Measurements from ENCODE around the gene PYY. TPM values are rescaled to one million over a fixed set of nuclear protein-coding genes. Genes with fewer than 3 reads are reported as not detected.

PYY gene
- not detected in 3 replicates for total RNA-seq

DNA sequence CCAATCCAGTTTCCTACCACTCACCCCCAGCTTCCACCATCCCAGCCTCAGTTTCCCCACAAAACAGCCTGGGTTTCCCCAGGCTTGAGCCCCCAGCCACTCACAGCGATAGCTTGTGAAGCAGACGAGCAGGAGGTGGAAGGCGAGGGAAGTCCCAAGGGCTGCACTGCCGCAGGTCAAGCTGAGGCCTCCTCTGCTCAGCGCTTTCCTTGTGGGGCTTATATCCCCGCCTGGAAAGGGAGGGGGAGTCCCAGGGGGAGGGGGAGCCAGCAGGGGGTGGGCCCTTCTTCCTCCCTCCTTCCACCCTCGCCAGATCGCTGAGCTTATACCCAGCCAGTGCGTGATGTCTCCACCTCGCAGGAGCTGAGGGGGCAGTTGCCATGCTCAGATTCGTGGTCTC lies at the start of gene PYY:
Gene PYY (minus strand): TSS at position 195 of the 400 bp plus-strand sequence. CDS start 457 bp downstream, outside the sequence.
- Mint-ChIP-seq H3K27me3 (ENCODE audit: low read depth) (peaks cover 81% of the 10 kb centered on the region), H3K4me3 (peak within 1 kb of the TSS; percentile 53), H3K9me3 (no peaks in the 10 kb centered on the region), H3K36me3 (no peaks in the 10 kb centered on the region), H3K27ac (no peak within 1 kb of the TSS), H3K4me1 (peaks cover 7% of the 10 kb centered on the region)
- no peak for DNase-seq (ENCODE audit: low spot score in 2 of 2, unreplicated experiment in 2 of 2)
- TF ChIP-seq CTCF (IDR thresholded peaks at IDR 0.05; ENCODE audit: unreplicated experiment): no peak

DNA sequence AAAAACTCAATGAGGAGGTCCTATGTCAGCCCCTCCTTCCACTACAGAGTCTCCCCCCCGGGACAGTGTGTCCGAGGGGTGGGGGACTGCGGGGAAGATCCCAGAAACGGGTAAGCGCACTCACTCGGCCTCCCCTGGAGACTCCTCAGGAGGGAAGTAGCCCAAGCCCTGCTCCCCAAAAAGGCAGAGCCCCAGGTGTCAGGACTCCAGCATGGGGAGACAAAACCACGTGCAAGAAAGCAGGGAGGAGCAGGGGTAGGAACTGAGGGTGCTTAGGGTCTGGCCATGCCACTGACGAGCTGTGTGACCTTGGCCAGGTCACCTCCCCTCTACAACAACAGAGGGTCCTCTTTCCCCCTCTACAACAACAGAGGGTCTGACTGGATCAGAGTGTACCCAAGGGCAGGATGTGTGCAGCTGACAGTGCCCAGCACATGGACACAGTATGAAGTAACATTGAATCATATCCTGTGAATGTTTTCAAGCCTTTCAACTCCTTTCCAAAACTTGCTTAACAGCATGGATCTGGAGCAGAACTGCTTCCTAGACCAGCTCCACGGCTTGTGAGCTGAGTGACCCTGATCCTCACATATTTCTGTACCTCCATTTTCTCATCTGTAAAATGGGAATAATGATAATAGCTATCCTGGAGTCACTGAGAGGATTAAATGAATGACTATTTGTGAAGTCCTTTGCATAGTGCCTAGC lies 48.6 kb upstream of the PYY start:
- Mint-ChIP-seq H3K4me1 (peaks cover 11% of the 10 kb centered on the region), H3K36me3 (no peaks in the 10 kb centered on the region), H3K27ac (no peak overlapping the region), H3K9me3 (no peaks in the 10 kb centered on the region), H3K27me3 (ENCODE audit: low read depth) (peaks cover 78% of the 10 kb centered on the region), H3K4me3 (no peak overlapping the region)
- no peak for DNase-seq (ENCODE audit: low spot score in 2 of 2, unreplicated experiment in 2 of 2)
- TF ChIP-seq CTCF (IDR thresholded peaks at IDR 0.05; ENCODE audit: unreplicated experiment): no peak

- H3K4me3 Mint-ChIP-seq: no peak overlapping the region
- no peak for TF ChIP-seq CTCF (IDR thresholded peaks at IDR 0.05; ENCODE audit: unreplicated experiment)
- H3K4me1 Mint-ChIP-seq: peaks cover 11% of the 10 kb centered on the region
- no peaks in the 10 kb centered on the region for H3K9me3 Mint-ChIP-seq
- H3K27me3 Mint-ChIP-seq (ENCODE audit: low read depth): peaks cover 74% of the 10 kb centered on the region
- DNase-seq (ENCODE audit: low spot score in 2 of 2, unreplicated experiment in 2 of 2): no peak
- H3K27ac Mint-ChIP-seq: no peak overlapping the region
- H3K36me3 Mint-ChIP-seq: no peaks in the 10 kb centered on the region
These were observed 47.8 kb upstream of the PYY start for GRCh38 chr17:44001461-44001920.

- Mint-ChIP-seq H3K27me3 (ENCODE audit: low read depth) (peaks cover 73% of the 10 kb centered on the region), H3K9me3 (no peaks in the 10 kb centered on the region), H3K36me3 (no peaks in the 10 kb centered on the region), H3K4me3 (no peak overlapping the region), H3K4me1 (peaks cover 5% of the 10 kb centered on the region), H3K27ac (no peak overlapping the region)
- TF ChIP-seq CTCF (IDR thresholded peaks at IDR 0.05; ENCODE audit: unreplicated experiment): no peak
- no peak for DNase-seq (ENCODE audit: low spot score in 2 of 2, unreplicated experiment in 2 of 2)
These were observed 47.2 kb upstream of the PYY start for GRCh38 chr17:44000871-44001460.

DNA sequence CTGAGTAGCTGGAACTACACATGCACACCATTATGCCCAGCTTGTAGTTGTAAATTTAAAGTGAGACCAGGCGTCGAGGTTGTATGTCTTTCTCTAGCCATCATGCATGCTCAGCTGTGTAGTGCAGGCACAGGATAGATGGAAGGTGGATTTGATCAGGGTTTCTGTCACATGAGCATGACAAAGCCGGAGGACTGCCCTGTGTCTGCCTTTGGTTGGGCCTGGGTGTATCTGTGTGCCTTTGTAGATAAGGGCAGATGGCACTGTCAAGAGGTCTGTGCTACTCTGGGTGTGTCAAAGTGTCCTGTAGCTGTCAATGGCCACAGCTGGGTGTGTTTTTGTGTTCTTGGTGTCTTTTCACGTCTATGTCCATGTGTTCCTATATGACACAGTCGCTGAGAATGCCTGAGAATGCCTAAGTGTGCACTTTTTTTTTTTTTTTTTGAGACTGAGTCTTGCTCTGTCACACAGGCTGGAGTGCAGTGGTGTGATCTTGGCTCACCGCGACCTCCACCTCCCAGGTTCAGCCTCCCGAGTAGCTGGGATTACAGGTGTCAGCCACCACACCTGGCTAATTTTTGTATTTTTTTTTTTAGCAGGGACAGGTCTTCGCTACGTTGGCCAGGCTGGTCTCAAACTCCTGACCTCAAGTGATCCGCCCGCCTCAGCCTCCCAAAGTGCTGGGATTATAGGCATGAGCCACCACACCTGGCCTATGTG lies 46.6 kb upstream of the PYY start:
- Mint-ChIP-seq H3K36me3 (no peaks in the 10 kb centered on the region), H3K27me3 (ENCODE audit: low read depth) (peaks cover 73% of the 10 kb centered on the region), H3K9me3 (no peaks in the 10 kb centered on the region), H3K27ac (no peak overlapping the region), H3K4me3 (no peak overlapping the region), H3K4me1 (peaks cover 4% of the 10 kb centered on the region)
- no peak for DNase-seq (ENCODE audit: low spot score in 2 of 2, unreplicated experiment in 2 of 2)
- no peak for TF ChIP-seq CTCF (IDR thresholded peaks at IDR 0.05; ENCODE audit: unreplicated experiment)
